Sigmoid colon (tissue), 7 donors: ENCODE measurements around the gene FAM118B. TPM values are rescaled to one million over a fixed set of nuclear protein-coding genes. Genes with fewer than 3 reads are reported as not detected.
"Not testable (repeated sequence)": the region's sequence is repeated elsewhere in the genome, so short reads cannot be mapped to it uniquely, and the experiment has no call there.

Experiments
- DNase-seq: peaks from one replicate; pipeline ENCODE4 v3.0.0-alpha.2; 2019
- H3K27ac ChIP-seq, 4 donors: fragments of 200-600 bp; sonication (generic); one replicate each; pipeline ENCODE4 v1.5.1; 2016 to 2019; ENCODE audit warnings: mild to moderate bottlenecking in 1 of 4
- H3K27me3 ChIP-seq, 3 donors: fragments of 200-600 bp; sonication (generic); one replicate each; pipeline ENCODE4 v1.5.1; 2019; ENCODE audit warnings: mild to moderate bottlenecking in 1 of 3
- H3K36me3 ChIP-seq, 4 donors: fragments of 200-600 bp; sonication (generic); one replicate each; pipeline ENCODE4 v1.5.1; 2016 to 2019
- H3K4me1 ChIP-seq, 4 donors: fragments of 200-600 bp; sonication (generic); one replicate each; pipeline ENCODE4 v1.5.1; 2017 to 2019
- H3K4me3 ChIP-seq, 4 donors: fragments of 200-600 bp; sonication (generic); one replicate each; pipeline ENCODE4 v1.5.1; 2017 to 2019; ENCODE audit warnings: mild to moderate bottlenecking in 2 of 4, moderate library complexity in 1 of 4
- H3K9me3 ChIP-seq, 4 donors: fragments of 200-600 bp in 3 of 4; sonication (generic) in 3 of 4; one replicate each; pipeline versions ENCODE4 v1.5.1 to v1.6.1; 2013 to 2019
- CTCF ChIP-seq, 4 experiments: fragments of 450-650 bp in 3 of 4; fragments of 200-600 bp in 1 of 4; IDR thresholded peaks; one replicate each; pipeline ENCODE4 v1.5.1; 2016 to 2019; ENCODE audit warnings: antibody characterized with exemption in 4 of 4, mild to moderate bottlenecking in 3 of 4, moderate library complexity in 2 of 4
- EP300 ChIP-seq, 4 donors: sonication (generic); formaldehyde crosslinking; IDR thresholded peaks; one replicate each; pipeline ENCODE4 v1.6.1; 2017; ENCODE audit warnings: antibody characterized with exemption in 4 of 4
- POLR2A ChIP-seq, 2 donors: fragments of 450-650 bp; IDR thresholded peaks; one replicate each; pipeline ENCODE4 v1.6.1; 2016; ENCODE audit warnings: antibody characterized with exemption in 2 of 2, mild to moderate bottlenecking in 2 of 2, moderate library complexity in 2 of 2
- POLR2AphosphoS5 ChIP-seq, 4 donors: sonication (generic); formaldehyde crosslinking; IDR thresholded peaks; one replicate each; pipeline ENCODE4 v1.6.1; 2017; ENCODE audit warnings: antibody characterized with exemption in 4 of 4
- WGBS, 2 donors: extraction: QIAGEN DNeasy Blood & Tissue Kit; methylation state at CpG; one replicate each; pipeline ENCODE4 v1.1.7; 2013; 5-methylcytosine and 5-hydroxymethylcytosine counted together
- intact Hi-C: fragments of 100-400 bp; cut with DNase I; formaldehyde crosslinking; loops from one replicate; pipeline ENCODE4 v1.15.1; 2023
- polyA plus RNA-seq, 3 donors: library from polyadenylated mRNA; stranded (reverse); fragments of 200-250 nt; gene quantifications; one replicate each; pipeline ENCODE4 v1.2.3, GENCODE V29; 2013
- total RNA-seq, 4 donors: library from RNA; depleted of rRNA; stranded (reverse); fragments of >200 nt; gene quantifications; one replicate each; pipeline ENCODE4 v1.1.0, GENCODE V29; 2016
- donor health status: healthy with polysubstance abuse.
- donor health status: Bipolar disorder and iron deficiency.
- donor health status: healthy.

FAM118B gene
- total and polyA plus RNA-seq, 7 donors = 13.3 to 54.3 (median 22.2) TPM

GRCh38 chr11:126253265-126253664, 41.7 kb downstream of the FAM118B start:
- peaks cover 6 to 49% (median 7%) of the 10 kb centered on the region in 4 donors for H3K36me3 ChIP-seq

GRCh38 chr11:126254819-126255218, 43.2 kb downstream of the FAM118B start:
- TF ChIP-seq EP300 (IDR thresholded peaks at IDR 0.05) = no peak
- TF ChIP-seq CTCF (IDR thresholded peaks at IDR 0.05) = no peak
- TF ChIP-seq POLR2A (IDR thresholded peaks at IDR 0.05) = no peak
- no peak for TF ChIP-seq POLR2AphosphoS5 (IDR thresholded peaks at IDR 0.05)
- intact Hi-C loops = no loop called here

More at GRCh38 chr11:126253265-126253664, 41.7 kb downstream of the FAM118B start:
- H3K9me3 ChIP-seq = no peaks in the 10 kb centered on the region
- WGBS, 2 donors = 96 to 99% methylated on average over 4 of the region's 4 CpGs
- no peak for TF ChIP-seq POLR2A (IDR thresholded peaks at IDR 0.05)
- no peak for TF ChIP-seq POLR2AphosphoS5 (IDR thresholded peaks at IDR 0.05)
- no peak for TF ChIP-seq CTCF (IDR thresholded peaks at IDR 0.05)
- no peak for TF ChIP-seq EP300 (IDR thresholded peaks at IDR 0.05)
- H3K27me3 ChIP-seq = no peaks in the 10 kb centered on the region
- H3K27ac ChIP-seq = no peak overlapping the region
- DNase-seq = no peak
- intact Hi-C loops = no loop called here
- H3K4me1 ChIP-seq = no peaks in the 10 kb centered on the region
- no peak overlapping the region for H3K4me3 ChIP-seq

GRCh38 chr11:126255507-126255906, 43.9 kb downstream of the FAM118B start:
- 95 to 96% methylated on average over 5 of the region's 5 CpGs for WGBS, 2 donors
- intact Hi-C loops, DNase-seq, H3K4me1 ChIP-seq, H3K27me3 ChIP-seq, H3K9me3 ChIP-seq, H3K4me3 ChIP-seq, H3K27ac ChIP-seq: not testable (repeated sequence)
- H3K36me3 ChIP-seq = peaks cover 6 to 45% (median 7%) of the 10 kb centered on the region in 4 donors

More at GRCh38 chr11:126254819-126255218, 43.2 kb downstream of the FAM118B start:
- no peaks in the 10 kb centered on the region for H3K9me3 ChIP-seq
- WGBS, 2 donors = 68 to 81% methylated on average over 1 of the region's 1 CpG
- H3K27me3 ChIP-seq = no peaks in the 10 kb centered on the region
- peaks cover 6 to 49% (median 7%) of the 10 kb centered on the region in 4 donors for H3K36me3 ChIP-seq
- H3K4me3 ChIP-seq = no peak overlapping the region
- H3K27ac ChIP-seq = no peak overlapping the region
- no peaks in the 10 kb centered on the region for H3K4me1 ChIP-seq
- DNase-seq = no peak

DNA sequence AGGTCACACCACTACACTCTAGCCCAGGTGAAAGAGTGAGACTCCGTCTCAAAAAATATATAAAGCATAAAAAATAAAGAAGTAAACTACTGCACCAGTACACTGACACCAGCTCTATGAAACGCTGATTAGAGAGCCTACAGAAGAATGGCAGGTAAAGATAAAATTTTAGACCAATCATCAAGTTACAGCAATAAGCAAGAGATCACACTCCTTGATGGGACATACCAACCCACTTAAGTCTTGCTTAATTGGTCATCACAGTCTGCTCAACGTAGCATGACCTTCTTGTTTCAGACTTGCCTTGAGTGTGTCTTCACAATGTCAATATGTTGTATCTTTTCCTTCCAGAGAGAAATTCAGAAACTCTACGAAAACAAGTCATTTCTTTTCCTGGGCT, 44.6 kb downstream of the FAM118B start:
- Histone ChIP-seq H3K4me1 (no peaks in the 10 kb centered on the region), H3K27me3 (no peaks in the 10 kb centered on the region), H3K9me3 (no peaks in the 10 kb centered on the region), H3K27ac (no peak overlapping the region), H3K36me3 (peaks cover 6 to 43% (median 7%) of the 10 kb centered on the region in 4 donors), H3K4me3 (no peak overlapping the region)
- DNase-seq = no peak
- no peak for TF ChIP-seq EP300 (IDR thresholded peaks at IDR 0.05)
- no peak for TF ChIP-seq POLR2AphosphoS5 (IDR thresholded peaks at IDR 0.05)
- no peak for TF ChIP-seq POLR2A (IDR thresholded peaks at IDR 0.05)
- TF ChIP-seq CTCF (IDR thresholded peaks at IDR 0.05) = no peak
- intact Hi-C loops = no loop called here
- WGBS, 2 donors = 94 to 96% methylated on average over 4 of the region's 4 CpGs

GRCh38 chr11:126257144-126257543, 45.6 kb downstream of the FAM118B start:
- H3K27me3 ChIP-seq = no peaks in the 10 kb centered on the region
- TF ChIP-seq EP300 (IDR thresholded peaks at IDR 0.05) (no peak), POLR2AphosphoS5 (IDR thresholded peaks at IDR 0.05) (no peak), POLR2A (IDR thresholded peaks at IDR 0.05) (no peak), CTCF (IDR thresholded peaks at IDR 0.05) (no peak)
- H3K4me3 ChIP-seq = no peak overlapping the region
- WGBS, 2 donors = 91 to 92% methylated on average over 2 of the region's 2 CpGs
- no peak for DNase-seq
- H3K36me3 ChIP-seq = peaks cover 6 to 52% (median 10%) of the 10 kb centered on the region in 4 donors
- no peaks in the 10 kb centered on the region for H3K9me3 ChIP-seq
- no peaks in the 10 kb centered on the region for H3K4me1 ChIP-seq
- no peak overlapping the region for H3K27ac ChIP-seq
- intact Hi-C loops = no loop called here
